ENCODE results near the gene WWOX. TPM values are rescaled to one million over a fixed set of nuclear protein-coding genes. Genes with fewer than 3 reads are reported as not detected.

WWOX gene
- total RNA-seq, 1 donor from 2014 or later = 7.3 TPM

GRCh38 chr16:78897299-78897698, 797.8 kb downstream of the WWOX start:
- Histone ChIP-seq H3K9me3 (ENCODE audit: insufficient read depth, low read depth, low read length) (no peaks in the 10 kb centered on the region), H3K4me1 (ENCODE audit: insufficient read depth, low read length) (no peaks in the 10 kb centered on the region), H3K27me3 (ENCODE audit: insufficient read depth, low read length) (no peaks in the 10 kb centered on the region), H3K4me3 (ENCODE audit: insufficient read depth, low read depth, low read length) (no peak overlapping the region), H3K9ac (ENCODE audit: low read length) (no peak overlapping the region), H3K27ac (ENCODE audit: low read depth, low read length) (no peak overlapping the region), H3K79me2 (ENCODE audit: insufficient read depth, low read length) (no peaks in the 10 kb centered on the region), H3K4me2 (ENCODE audit: low read length) (no peak overlapping the region), H4K20me1 (ENCODE audit: insufficient read depth, low read length) (no peaks in the 10 kb centered on the region), H3K36me3 (ENCODE audit: insufficient read depth, low read length) (no peaks in the 10 kb centered on the region), H2AFZ (ENCODE audit: low read depth, low read length) (no peak overlapping the region)
- H3K4me1 Mint-ChIP-seq (ENCODE audit: low read depth, unreplicated experiment) = peaks cover 18% of the 10 kb centered on the region
- H3K4me3 Mint-ChIP-seq (ENCODE audit: unreplicated experiment) = no peak overlapping the region
- TF ChIP-seq CTCF (IDR thresholded peaks at IDR 0.05; ENCODE audit: insufficient read depth, low read depth, low read length) = no peak
- FAIRE-seq (no peak), DNase-seq (ENCODE audit: low read depth) (no peak)
- H3K36me3 Mint-ChIP-seq (ENCODE audit: low read depth, unreplicated experiment) = no peaks in the 10 kb centered on the region
- no peak overlapping the region for H3K27ac Mint-ChIP-seq (ENCODE audit: unreplicated experiment)
- H3K27me3 Mint-ChIP-seq (ENCODE audit: low read depth, unreplicated experiment) = peaks cover 2% of the 10 kb centered on the region
- no peaks in the 10 kb centered on the region for H3K9me3 Mint-ChIP-seq (ENCODE audit: unreplicated experiment)

- H3K4me3 ChIP-seq (ENCODE audit: insufficient read depth, low read depth, low read length) = no peak overlapping the region
- no peaks in the 10 kb centered on the region for H3K79me2 ChIP-seq (ENCODE audit: insufficient read depth, low read length)
- FAIRE-seq = no peak
- no peaks in the 10 kb centered on the region for H3K4me1 ChIP-seq (ENCODE audit: insufficient read depth, low read length)
- H3K4me2 ChIP-seq (ENCODE audit: low read length) = no peak overlapping the region
- no peaks in the 10 kb centered on the region for H3K27me3 ChIP-seq (ENCODE audit: insufficient read depth, low read length)
- H2AFZ ChIP-seq (ENCODE audit: low read depth, low read length) = no peak overlapping the region
- no peaks in the 10 kb centered on the region for H3K9me3 ChIP-seq (ENCODE audit: insufficient read depth, low read depth, low read length)
- Mint-ChIP-seq H3K4me1 (ENCODE audit: low read depth, unreplicated experiment) (peaks cover 10% of the 10 kb centered on the region), H3K4me3 (ENCODE audit: unreplicated experiment) (no peak overlapping the region), H3K9me3 (ENCODE audit: unreplicated experiment) (peaks cover 2% of the 10 kb centered on the region), H3K27ac (ENCODE audit: unreplicated experiment) (no peak overlapping the region), H3K27me3 (ENCODE audit: low read depth, unreplicated experiment) (peaks cover 2% of the 10 kb centered on the region), H3K36me3 (ENCODE audit: low read depth, unreplicated experiment) (no peaks in the 10 kb centered on the region)
- H4K20me1 ChIP-seq (ENCODE audit: insufficient read depth, low read length) = no peaks in the 10 kb centered on the region
- DNase-seq (ENCODE audit: low read depth) = no peak
- TF ChIP-seq EZH2 (IDR thresholded peaks at IDR 0.05; ENCODE audit: insufficient read depth, low read length) (no peak), CTCF (IDR thresholded peaks at IDR 0.05; ENCODE audit: insufficient read depth, low read depth, low read length) (no peak)
- H3K36me3 ChIP-seq (ENCODE audit: insufficient read depth, low read length) = no peaks in the 10 kb centered on the region
- no peak overlapping the region for H3K27ac ChIP-seq (ENCODE audit: low read depth, low read length)
- no peak overlapping the region for H3K9ac ChIP-seq (ENCODE audit: low read length)
Observed at GRCh38 chr16:78900044-78900811, 800.8 kb downstream of the WWOX start.

GRCh38 chr16:78900966-78901365, 801.5 kb downstream of the WWOX start:
- H3K4me3 Mint-ChIP-seq (ENCODE audit: unreplicated experiment) = no peak overlapping the region
- Histone ChIP-seq H3K79me2 (ENCODE audit: insufficient read depth, low read length) (no peaks in the 10 kb centered on the region), H2AFZ (ENCODE audit: low read depth, low read length) (no peak overlapping the region), H3K4me3 (ENCODE audit: insufficient read depth, low read depth, low read length) (no peak overlapping the region), H3K4me2 (ENCODE audit: low read length) (no peak overlapping the region), H4K20me1 (ENCODE audit: insufficient read depth, low read length) (no peaks in the 10 kb centered on the region), H3K36me3 (ENCODE audit: insufficient read depth, low read length) (no peaks in the 10 kb centered on the region), H3K9me3 (ENCODE audit: insufficient read depth, low read depth, low read length) (no peaks in the 10 kb centered on the region), H3K27me3 (ENCODE audit: insufficient read depth, low read length) (no peaks in the 10 kb centered on the region), H3K4me1 (ENCODE audit: insufficient read depth, low read length) (no peaks in the 10 kb centered on the region), H3K9ac (ENCODE audit: low read length) (no peak overlapping the region), H3K27ac (ENCODE audit: low read depth, low read length) (no peak overlapping the region)
- H3K4me1 Mint-ChIP-seq (ENCODE audit: low read depth, unreplicated experiment) = peaks cover 3% of the 10 kb centered on the region
- TF ChIP-seq CTCF (IDR thresholded peaks at IDR 0.05; ENCODE audit: insufficient read depth, low read depth, low read length) = no peak
- no peak for TF ChIP-seq EZH2 (IDR thresholded peaks at IDR 0.05; ENCODE audit: insufficient read depth, low read length)
- H3K36me3 Mint-ChIP-seq (ENCODE audit: low read depth, unreplicated experiment) = no peaks in the 10 kb centered on the region
- no peak for FAIRE-seq
- peaks cover 2% of the 10 kb centered on the region for H3K27me3 Mint-ChIP-seq (ENCODE audit: low read depth, unreplicated experiment)
- no peak for DNase-seq (ENCODE audit: low read depth)
- H3K27ac Mint-ChIP-seq (ENCODE audit: unreplicated experiment) = no peak overlapping the region
- H3K9me3 Mint-ChIP-seq (ENCODE audit: unreplicated experiment) = peaks cover 2% of the 10 kb centered on the region
